SK-N-SH (cell line): ENCODE data around the gene SUMF2. TPM values are rescaled to one million over a fixed set of nuclear protein-coding genes. Genes with fewer than 3 reads are reported as not detected.
A peak's percentile ranks its signal among the peaks of the same experiment; 100 is the strongest.
"Not testable (repeated sequence)": the region's sequence is repeated elsewhere in the genome, so short reads cannot be mapped to it uniquely, and the experiment has no call there.

Experiments
- CTCF ChIA-PET: fragments of 300-600, 350-600 bp; formaldehyde crosslinking; extraction: SDS; loops from one replicate; lab custom pipeline; 2021; lab: Yijun Ruan, JAX
- POLR2A ChIA-PET: fragments of 350-600 bp; sonication (Branson Sonifier 250); formaldehyde crosslinking; extraction: SDS; loops from one replicate; lab custom pipeline; 2020; ENCODE audit warnings: antibody characterized with exemption, inconsistent platforms; lab: Yijun Ruan, JAX
- DNase-seq: peaks from one replicate; pipeline ENCODE4 v3.0.0; 2012
- H2AFZ ChIP-seq: fragments of 200-600 bp; sonication (generic); 2 replicates; pipeline ENCODE4 v1.8.1; 2016; ENCODE audit warnings: antibody characterized with exemption, mild to moderate bottlenecking, low read depth
- H3F3A ChIP-seq: fragments of 200-600 bp; sonication (generic); replicated peaks from 2 replicates; pipeline ENCODE3; 2016; ENCODE audit warnings: antibody characterized with exemption, mild to moderate bottlenecking; ENCODE audit not compliant: insufficient read depth
- H3K27ac ChIP-seq, 2 experiments: fragments of 200-500 bp in 1 of 2; fragments of 200-600 bp in 1 of 2; sonication (Bioruptor generic) in 1 of 2; sonication (generic), shearing (Covaris generic) in 1 of 2; 2 replicates each; pipeline versions ENCODE4 v1.5.1 to v1.6.1; 2014 to 2016; ENCODE audit warnings: low read depth in 2 of 2, inconsistent platforms in 1 of 2, low read length in 1 of 2, mild to moderate bottlenecking in 1 of 2, mixed read lengths in 1 of 2
- H3K27me3 ChIP-seq: fragments of 200-600 bp; sonication (generic), shearing (Covaris generic); 2 replicates; pipeline ENCODE4 v1.6.1; 2016; ENCODE audit warnings: mixed run types; ENCODE audit not compliant: insufficient read depth
- H3K36me3 ChIP-seq, 2 experiments: fragments of 200-500 bp in 1 of 2; fragments of 200-600 bp in 1 of 2; sonication (Bioruptor generic) in 1 of 2; sonication (generic) in 1 of 2; replicated peaks in 1 of 2; 2 replicates each; pipeline versions ENCODE3 to v1.5.1; 2014 to 2016; ENCODE audit warnings: low read length in 1 of 2, mild to moderate bottlenecking in 1 of 2; ENCODE audit not compliant: insufficient read depth in 2 of 2, control insufficient read depth in 1 of 2
- H3K4me1 ChIP-seq, 2 experiments: fragments of 200-500 bp in 1 of 2; fragments of 200-600 bp in 1 of 2; sonication (Bioruptor generic) in 1 of 2; sonication (generic), shearing (Covaris generic) in 1 of 2; 2 replicates each; pipeline versions ENCODE4 v1.5.1 to v1.6.1; 2014 to 2016; ENCODE audit warnings: low read depth in 1 of 2, low read length in 1 of 2, mixed run types in 1 of 2; ENCODE audit not compliant: insufficient read depth in 2 of 2, control insufficient read depth in 1 of 2
- H3K4me2 ChIP-seq: fragments of 200-600 bp; sonication (generic), shearing (Covaris generic); 2 replicates; pipeline ENCODE4 v1.6.1; 2017; ENCODE audit warnings: mixed run types
- H3K4me3 ChIP-seq, 2 experiments: fragments of 200-500 bp in 1 of 2; fragments of 200-600 bp in 1 of 2; sonication (Bioruptor generic) in 1 of 2; sonication (generic), shearing (Covaris generic) in 1 of 2; 2 replicates each; pipeline versions ENCODE4 v1.5.1 to v1.8.1; 2014 to 2016; ENCODE audit warnings: low read depth in 2 of 2, inconsistent platforms in 1 of 2, low read length in 1 of 2, mild to moderate bottlenecking in 1 of 2, mixed read lengths in 1 of 2, moderate library complexity in 1 of 2
- H3K79me2 ChIP-seq: fragments of 200-600 bp; sonication (generic); 2 replicates; pipeline ENCODE4 v1.8.1; 2017; ENCODE audit warnings: mild to moderate bottlenecking; ENCODE audit not compliant: insufficient read depth
- H3K9ac ChIP-seq: fragments of 200-600 bp; sonication (generic); 2 replicates; pipeline ENCODE4 v1.6.1; 2017; ENCODE audit warnings: mixed run types
- H3K9me2 ChIP-seq: fragments of 200-600 bp; sonication (generic); 2 replicates; pipeline ENCODE4 v1.6.1; 2017; ENCODE audit warnings: mixed run types
- H3K9me3 ChIP-seq: fragments of 200-600 bp; sonication (generic); 2 replicates; pipeline ENCODE4 v1.6.1; 2017; ENCODE audit warnings: mixed run types, mild to moderate bottlenecking, moderate library complexity
- H4K20me1 ChIP-seq: fragments of 200-600 bp; sonication (generic); 2 replicates; pipeline ENCODE4 v1.6.1; 2017; ENCODE audit warnings: mild to moderate bottlenecking, mixed run types; ENCODE audit not compliant: insufficient read depth
- CHD2 ChIP-seq: fragments of 150-350 bp; IDR thresholded peaks from 2 replicates; pipeline ENCODE4 v1.6.1; 2018; ENCODE audit warnings: low read length; ENCODE audit not compliant: partially characterized antibody
- FOXJ3 ChIP-seq: sonication (generic); formaldehyde crosslinking; IDR thresholded peaks from 2 replicates; pipeline ENCODE4 v1.5.1; 2020; ENCODE audit warnings: mild to moderate bottlenecking, missing genetic modification reagents
- FOXM1 ChIP-seq: IDR thresholded peaks from 2 replicates; pipeline ENCODE4 v1.4.0; 2012; ENCODE audit warnings: low read depth, mild to moderate bottlenecking
- GATA2 ChIP-seq: sonication (generic); formaldehyde crosslinking; IDR thresholded peaks from 2 replicates; pipeline ENCODE4 v1.5.0; 2020; ENCODE audit warnings: mild to moderate bottlenecking, missing genetic modification reagents
- MEF2A ChIP-seq: IDR thresholded peaks from 2 replicates; pipeline ENCODE4 v1.4.0; 2012; ENCODE audit warnings: low read depth, borderline replicate concordance
- MXI1 ChIP-seq: IDR thresholded peaks from 2 replicates; pipeline ENCODE4 v1.6.1; 2012; ENCODE audit warnings: mild to moderate bottlenecking, low read depth, low read length, improper control_type of control experiment
- PBX3 ChIP-seq: IDR thresholded peaks from 2 replicates; pipeline ENCODE4; 2012
- POLR2AphosphoS5 ChIP-seq: IDR thresholded peaks from 2 replicates; pipeline ENCODE4 v1.6.1; 2012; ENCODE audit warnings: low read depth, low read length
- RAD21 ChIP-seq: IDR thresholded peaks from 2 replicates; pipeline ENCODE4 v1.6.1; 2012; ENCODE audit warnings: mild to moderate bottlenecking, low read length
- TAF1 ChIP-seq: IDR thresholded peaks from 2 replicates; pipeline ENCODE4 v1.6.1; 2012; ENCODE audit warnings: low read depth, mild to moderate bottlenecking, low read length, moderate library complexity, borderline replicate concordance
- TCF12 ChIP-seq: IDR thresholded peaks from 2 replicates; pipeline ENCODE4 v1.4.0; 2012
- TEAD4 ChIP-seq: IDR thresholded peaks from 2 replicates; pipeline ENCODE4 v1.4.0; 2012; ENCODE audit warnings: mild to moderate bottlenecking, borderline replicate concordance; ENCODE audit not compliant: insufficient read depth
- ZBTB33 ChIP-seq: IDR thresholded peaks from 2 replicates; pipeline ENCODE4 v1.4.0; 2012; ENCODE audit warnings: low read depth, borderline replicate concordance
- WGBS: methylation state at CpG from one replicate; pipeline ENCODE4 v1.1.6; 2017; ENCODE audit warnings: low lambda C conversion rate; 5-methylcytosine and 5-hydroxymethylcytosine counted together
- polyA plus RNA-seq, 3 experiments: library from polyadenylated mRNA; depleted of rRNA; stranded (reverse); fragments of >200 nt; gene quantifications; 2 replicates each; pipeline ENCODE4 v1.2.3, GENCODE V29; 2012
- TF ChIP-seq, protein P1 (sequence below): IDR thresholded peaks from 2 replicates; pipeline ENCODE4 v1.4.0; 2012; ENCODE audit warnings: low read depth

The SUMF2 gene
- polyA plus RNA-seq, 1 of the 3 experiments (the other 2 are of a cell fraction) = 162 TPM

- no peak overlapping the region for H3K27ac ChIP-seq
- H3K9me2 ChIP-seq = no peaks in the 10 kb centered on the region
- TF ChIP-seq MXI1 = no peak
- no peak for TF ChIP-seq GATA2 (CRISPR knock-in tag)
- TF ChIP-seq, protein P1, sequence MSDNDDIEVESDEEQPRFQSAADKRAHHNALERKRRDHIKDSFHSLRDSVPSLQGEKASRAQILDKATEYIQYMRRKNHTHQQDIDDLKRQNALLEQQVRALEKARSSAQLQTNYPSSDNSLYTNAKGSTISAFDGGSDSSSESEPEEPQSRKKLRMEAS = no peak
- no peak for TF ChIP-seq TAF1
- TF ChIP-seq ZBTB33 = no peak
- no peak for TF ChIP-seq FOXJ3 (CRISPR knock-in tag)
- no peak for TF ChIP-seq TCF12
- no peak for TF ChIP-seq FOXM1
- TF ChIP-seq CHD2 = no peak
- TF ChIP-seq POLR2AphosphoS5 = no peak
- no peak for TF ChIP-seq MEF2A
- no peak for TF ChIP-seq TEAD4
- peaks cover 25% of the 10 kb centered on the region for H4K20me1 ChIP-seq
- no peak overlapping the region for H3K9ac ChIP-seq
- DNase-seq = no peak
- POLR2A ChIA-PET = no interaction called here
- H3K4me1 ChIP-seq = peaks cover 0 to 8% of the 10 kb centered on the region in 2 experiments; a peak in 2 of 4 replicates
- peaks cover 34% of the 10 kb centered on the region for H3K79me2 ChIP-seq
- CTCF ChIA-PET = no interaction called here
- H3K27me3 ChIP-seq = no peaks in the 10 kb centered on the region; the same call in 1 of the 2 replicates
- peaks cover 14% of the 10 kb centered on the region for H3F3A ChIP-seq
- peaks cover 11 to 18% of the 10 kb centered on the region in 2 experiments for H3K36me3 ChIP-seq
- no peak overlapping the region for H3K4me3 ChIP-seq
- no peaks in the 10 kb centered on the region for H3K9me3 ChIP-seq
- no peak overlapping the region for H3K4me2 ChIP-seq
- H2AFZ ChIP-seq = peak overlapping the region; percentile 98
- 95% methylated on average over 1 of the region's 1 CpG for WGBS
Observed at GRCh38 chr7:56107954-56108258, 43.8 kb downstream of the SUMF2 start.

DNA sequence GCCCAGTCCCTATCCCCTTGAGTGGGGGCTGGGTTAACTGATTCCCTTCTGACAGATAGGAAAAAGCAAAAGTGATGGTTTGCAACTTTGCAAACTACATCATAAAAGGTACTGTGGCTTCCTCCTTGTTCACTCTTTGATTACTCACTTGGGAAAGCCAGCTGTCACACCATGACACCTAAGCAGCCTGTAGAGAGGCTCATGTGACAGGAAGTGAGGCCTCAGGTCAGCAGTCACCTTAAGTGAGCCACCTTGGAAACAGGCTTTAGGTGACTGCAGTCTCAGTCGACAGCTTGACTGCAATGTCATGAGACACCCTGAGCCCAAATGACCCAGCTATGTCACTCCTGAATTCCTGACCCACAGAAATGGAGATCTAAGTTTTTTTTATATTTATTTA, 46.5 kb downstream of the SUMF2 start:
- POLR2A ChIA-PET = no interaction called here
- Histone ChIP-seq H3K36me3 (no peaks in the 10 kb centered on the region), H3K9ac (no peak overlapping the region), H4K20me1 (no peaks in the 10 kb centered on the region), H3K4me1 (no peaks in the 10 kb centered on the region; a peak in 1 of 4 replicates), H3K27ac (no peak overlapping the region), H3K9me2 (no peaks in the 10 kb centered on the region), H3K4me2 (no peak overlapping the region), H3K79me2 (peaks cover 6% of the 10 kb centered on the region), H3K9me3 (no peaks in the 10 kb centered on the region), H2AFZ (no peak overlapping the region), H3K27me3 (peaks cover 8% of the 10 kb centered on the region; the same call in 1 of the 2 replicates), H3F3A (peaks cover 3% of the 10 kb centered on the region), H3K4me3 (no peak overlapping the region)
- CTCF ChIA-PET = no interaction called here
- TF ChIP-seq RAD21 = no peak
- no peak for TF ChIP-seq CHD2
- TF ChIP-seq PBX3 = no peak
- DNase-seq = no peak
- 8% methylated on average over 1 of the region's 1 CpG for WGBS

DNA sequence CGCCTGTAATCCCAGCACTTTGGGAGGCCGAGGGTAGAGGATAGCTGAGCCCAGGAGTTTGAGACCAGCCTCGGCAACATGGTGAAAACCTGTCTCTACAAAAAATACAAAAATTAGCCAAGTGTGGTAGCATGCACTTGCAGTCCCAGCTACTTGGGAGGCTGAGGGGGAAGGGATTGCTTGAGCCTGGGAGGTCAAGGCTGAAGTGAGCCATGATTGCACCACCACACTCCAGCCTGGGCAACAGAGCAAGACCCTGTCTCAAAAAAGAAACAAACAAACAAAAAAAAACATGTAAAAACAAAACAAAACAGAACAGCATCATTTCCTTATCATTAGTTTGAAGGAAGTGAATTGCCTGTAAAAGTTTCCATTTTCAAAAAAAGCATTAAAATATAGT, 48.2 kb downstream of the SUMF2 start:
- peaks cover 17% of the 10 kb centered on the region; the same call in 1 of the 2 replicates for H3K27me3 ChIP-seq
- H3K27ac ChIP-seq, H3K9ac ChIP-seq, CTCF ChIA-PET, H3K79me2 ChIP-seq, POLR2A ChIA-PET, H4K20me1 ChIP-seq, H3K4me3 ChIP-seq, H3K9me3 ChIP-seq, H2AFZ ChIP-seq, H3K36me3 ChIP-seq, H3K9me2 ChIP-seq, DNase-seq, H3K4me1 ChIP-seq, H3K4me2 ChIP-seq, H3F3A ChIP-seq: not testable (repeated sequence)
- WGBS = 11% methylated on average over 3 of the region's 3 CpGs
